Activated CD4-positive, alpha-beta T cell treated with anti-CD3 and anti-CD28 coated beads, Interleukin-2, amount 10 ng/mL, durations not matched to agents 24 days and 14 days (primary cell): ENCODE results near the gene EEF2K. TPM values are rescaled to one million over a fixed set of nuclear protein-coding genes. Genes with fewer than 3 reads are reported as not detected.
"Not testable (repeated sequence)": the region's sequence is repeated elsewhere in the genome, so short reads cannot be mapped to it uniquely, and the experiment has no call there.

Experiments
- DNase-seq: peaks from one replicate; pipeline ENCODE4 v3.0.0; 2022
- H3K27ac Mint-ChIP-seq: one replicate; pipeline ENCODE4 v1.8.0; 2022; ENCODE audit warnings: mild to moderate bottlenecking, mixed read lengths
- H3K27me3 Mint-ChIP-seq: one replicate; pipeline ENCODE4 v1.8.0; 2022; ENCODE audit warnings: mixed read lengths
- H3K36me3 Mint-ChIP-seq: one replicate; pipeline ENCODE4 v1.8.0; 2022; ENCODE audit warnings: low read depth, mild to moderate bottlenecking, mixed read lengths
- H3K4me1 Mint-ChIP-seq: one replicate; pipeline ENCODE4 v1.8.0; 2021; ENCODE audit warnings: mixed read lengths
- H3K4me3 Mint-ChIP-seq: one replicate; pipeline ENCODE4 v1.8.0; 2022; ENCODE audit warnings: mild to moderate bottlenecking, moderate library complexity, mixed read lengths
- H3K9me3 Mint-ChIP-seq: one replicate; pipeline ENCODE4 v1.8.0; 2021; ENCODE audit warnings: mixed read lengths
- intact Hi-C: fragments of 100-400 bp; cut with micrococcal nuclease; formaldehyde crosslinking; loops from one replicate; pipeline ENCODE4 v1.15.1; 2023
- total RNA-seq: library from RNA; stranded (reverse); gene quantifications from 2 replicates; pipeline ENCODE4 v1.2.3, GENCODE V29; 2022

The EEF2K gene
- total RNA-seq, 1 donor from 2014 or later, result 33.9 TPM

- H3K27me3 Mint-ChIP-seq, result no peaks in the 10 kb centered on the region
- peaks cover 4% of the 10 kb centered on the region for H3K4me1 Mint-ChIP-seq
- H3K36me3 Mint-ChIP-seq, result peaks cover 4% of the 10 kb centered on the region
- no peak overlapping the region for H3K4me3 Mint-ChIP-seq
- no peak overlapping the region for H3K27ac Mint-ChIP-seq
- intact Hi-C loops, result loop anchor here (10.0 kb wide), 1 partner anchor 48 kb away; no protein-coding TSS in a partner anchor
- no peaks in the 10 kb centered on the region for H3K9me3 Mint-ChIP-seq
- no peak for DNase-seq
Measured at GRCh38 chr16:22292320-22292719, 86.2 kb downstream of the EEF2K start.

- intact Hi-C loops, result loop anchor here (10.0 kb wide), 1 partner anchor 49 kb away; no protein-coding TSS in a partner anchor
- Mint-ChIP-seq H3K27me3 (no peaks in the 10 kb centered on the region), H3K27ac (peak overlapping the region; percentile 51), H3K9me3 (no peaks in the 10 kb centered on the region), H3K4me3 (no peak overlapping the region), H3K36me3 (peaks cover 11% of the 10 kb centered on the region), H3K4me1 (peaks cover 8% of the 10 kb centered on the region)
- DNase-seq, result no peak
Measured at GRCh38 chr16:22293137-22294106, 87.3 kb downstream of the EEF2K start.

- no peak for DNase-seq
- Mint-ChIP-seq H3K4me3 (peak overlapping the region; percentile 94), H3K9me3 (no peaks in the 10 kb centered on the region), H3K36me3 (peaks cover 27% of the 10 kb centered on the region), H3K4me1 (peaks cover 30% of the 10 kb centered on the region), H3K27ac (peak overlapping the region; percentile 97), H3K27me3 (no peaks in the 10 kb centered on the region)
- intact Hi-C loops, result loop anchor here (1.0 to 10.0 kb wide), 7 partner anchors 52 to 343 kb away; partner anchors contain the start of genes CDR2, EEF2K, PDZD9 and UQCRC2
Measured at GRCh38 chr16:22296225-22297113, 90.4 kb downstream of the EEF2K start.

- Mint-ChIP-seq H3K27me3 (no peaks in the 10 kb centered on the region), H3K36me3 (peaks cover 32% of the 10 kb centered on the region)
Measured at GRCh38 chr16:22297114-22297870, 91.2 kb downstream of the EEF2K start, which contains the start of gene POLR3E. POLR3E (plus strand) TSS chr16:22297409; CDS start chr16:22302969, 5,560 bp downstream.

GRCh38 chr16:22297871-22298733 is 92.0 kb downstream of the EEF2K start:
- Mint-ChIP-seq H3K27me3 (no peaks in the 10 kb centered on the region), H3K36me3 (peaks cover 39% of the 10 kb centered on the region)
- intact Hi-C loops, result loop anchor here (1.0 to 10.0 kb wide), 7 partner anchors 53 to 345 kb away; partner anchors contain the start of genes CDR2, EEF2K, PDZD9 and UQCRC2

More at GRCh38 chr16:22297114-22297870, 91.2 kb downstream of the EEF2K start, which contains the start of gene POLR3E:
- H3K4me1 Mint-ChIP-seq, result peaks cover 33% of the 10 kb centered on the region
- intact Hi-C loops, result loop anchor here (1.0 to 10.0 kb wide), 7 partner anchors 52 to 344 kb away; partner anchors contain the start of genes CDR2, EEF2K, PDZD9 and UQCRC2
- H3K9me3 Mint-ChIP-seq, result no peaks in the 10 kb centered on the region
- H3K4me3 Mint-ChIP-seq, result peak within 1 kb of the TSS; percentile 94
- H3K27ac Mint-ChIP-seq, result peak within 1 kb of the TSS; percentile 97
- DNase-seq, result peak; percentile 100

GRCh38 chr16:22299036-22299435 is 93.0 kb downstream of the EEF2K start:
- Mint-ChIP-seq H3K9me3 (no peaks in the 10 kb centered on the region), H3K4me1 (peaks cover 35% of the 10 kb centered on the region), H3K27ac (peak overlapping the region; percentile 97), H3K27me3 (no peaks in the 10 kb centered on the region), H3K36me3 (peaks cover 44% of the 10 kb centered on the region), H3K4me3 (peak overlapping the region; percentile 94)
- intact Hi-C loops, result loop anchor here (10.0 kb wide), 1 partner anchor 54 kb away; no protein-coding TSS in a partner anchor
- no peak for DNase-seq

More at GRCh38 chr16:22297871-22298733, 92.0 kb downstream of the EEF2K start:
- peak overlapping the region; percentile 94 for H3K4me3 Mint-ChIP-seq
- peak; percentile 94 for DNase-seq
- H3K4me1 Mint-ChIP-seq, result peaks cover 33% of the 10 kb centered on the region
- H3K27ac Mint-ChIP-seq, result peak overlapping the region; percentile 97
- no peaks in the 10 kb centered on the region for H3K9me3 Mint-ChIP-seq

GRCh38 chr16:22300427-22301071 is 94.5 kb downstream of the EEF2K start:
- Mint-ChIP-seq H3K36me3 (peaks cover 55% of the 10 kb centered on the region), H3K4me3 (peak overlapping the region; percentile 36), H3K27me3 (no peaks in the 10 kb centered on the region), H3K9me3 (no peaks in the 10 kb centered on the region), H3K4me1 (peaks cover 39% of the 10 kb centered on the region), H3K27ac (no peak overlapping the region)
- intact Hi-C loops, result no loop called here
- DNase-seq, result peak; percentile 85

GRCh38 chr16:22301423-22301822 is 95.3 kb downstream of the EEF2K start:
- DNase-seq, H3K4me3 Mint-ChIP-seq, H3K27me3 Mint-ChIP-seq, H3K27ac Mint-ChIP-seq, H3K9me3 Mint-ChIP-seq, intact Hi-C loops: not testable (repeated sequence)
- Mint-ChIP-seq H3K36me3 (peaks cover 60% of the 10 kb centered on the region), H3K4me1 (peaks cover 35% of the 10 kb centered on the region)

- no peaks in the 10 kb centered on the region for H3K27me3 Mint-ChIP-seq
- no peak overlapping the region for H3K4me3 Mint-ChIP-seq
- H3K4me1 Mint-ChIP-seq, result peaks cover 35% of the 10 kb centered on the region
- intact Hi-C loops, result no loop called here
- no peak overlapping the region for H3K27ac Mint-ChIP-seq
- no peaks in the 10 kb centered on the region for H3K9me3 Mint-ChIP-seq
- DNase-seq, result no peak
- peaks cover 59% of the 10 kb centered on the region for H3K36me3 Mint-ChIP-seq
Measured at GRCh38 chr16:22302776-22303363, 96.8 kb downstream of the EEF2K start.

GRCh38 chr16:22304411-22304810 is 98.3 kb downstream of the EEF2K start:
- intact Hi-C loops, result no loop called here
- DNase-seq, result no peak
- peak overlapping the region; percentile 53 for H3K27ac Mint-ChIP-seq
- H3K27me3 Mint-ChIP-seq, result no peaks in the 10 kb centered on the region
- no peak overlapping the region for H3K4me3 Mint-ChIP-seq
- peaks cover 23% of the 10 kb centered on the region for H3K4me1 Mint-ChIP-seq
- H3K9me3 Mint-ChIP-seq, result no peaks in the 10 kb centered on the region
- peaks cover 60% of the 10 kb centered on the region for H3K36me3 Mint-ChIP-seq

GRCh38 chr16:22306788-22307187 is 100.7 kb downstream of the EEF2K start:
- Mint-ChIP-seq H3K36me3 (peaks cover 56% of the 10 kb centered on the region), H3K9me3 (no peaks in the 10 kb centered on the region), H3K4me3 (no peak overlapping the region), H3K27ac (no peak overlapping the region), H3K4me1 (peaks cover 9% of the 10 kb centered on the region), H3K27me3 (no peaks in the 10 kb centered on the region)
- no peak for DNase-seq
- intact Hi-C loops, result no loop called here
